Sigmoid colon (tissue), 4 donors: ENCODE data around the gene ENPP1.

Experiments used
- EP300 ChIP-seq, 4 donors: sonication (generic); formaldehyde crosslinking; IDR thresholded peaks; one replicate each; pipeline ENCODE4 v1.6.1; 2017; ENCODE audit warnings: antibody characterized with exemption in 4 of 4
- POLR2A ChIP-seq, 2 donors: fragments of 450-650 bp; IDR thresholded peaks; one replicate each; pipeline ENCODE4 v1.6.1; 2016; ENCODE audit warnings: antibody characterized with exemption in 2 of 2, mild to moderate bottlenecking in 2 of 2, moderate library complexity in 2 of 2

- TF ChIP-seq POLR2A (IDR thresholded peaks at IDR 0.05) (no peak), EP300 (IDR thresholded peaks at IDR 0.05) (no peak)
These were observed at the start of gene ENPP1 for GRCh38 chr6:131807644-131808459.
